Keratinocyte (primary cell): ENCODE data around the gene PIAS1. TPM values are rescaled to one million over a fixed set of nuclear protein-coding genes. Genes with fewer than 3 reads are reported as not detected.

Source experiments
- DNase-seq: peaks from one replicate; pipeline ENCODE4 v3.0.0-alpha.2; 2011; ENCODE audit warnings: low read depth, missing footprints, low spot score
- FAIRE-seq: peaks from 2 replicates; lab custom pipeline; 2011; peaks lifted over from hg19 to GRCh38; lab: Jason Lieb, UNC
- H2AFZ ChIP-seq: 2 replicates; pipeline ENCODE4 v1.6.0; 2012; ENCODE audit warnings: low read length, control low read depth, inconsistent platforms; ENCODE audit not compliant: control insufficient read depth
- H3K27ac ChIP-seq: 2 replicates; pipeline ENCODE4 v1.5.1; 2011; ENCODE audit warnings: low read length; ENCODE audit not compliant: control insufficient read depth, insufficient read depth
- H3K27me3 ChIP-seq: 3 replicates; pipeline ENCODE4 v1.6.0; 2011; ENCODE audit warnings: low read length; ENCODE audit not compliant: control insufficient read depth, insufficient read depth; ENCODE audit errors: extremely low read depth
- H3K36me3 ChIP-seq, 2 experiments: 2 replicates in 1 of 2; 3 replicates in 1 of 2; pipeline ENCODE4 v1.5.1; 2011; ENCODE audit warnings: low read length in 2 of 2, mild to moderate bottlenecking in 1 of 2; ENCODE audit not compliant: control insufficient read depth in 2 of 2, insufficient read depth in 2 of 2; ENCODE audit errors: extremely low read depth in 1 of 2
- H3K4me1 ChIP-seq: 3 replicates; pipeline ENCODE4 v1.5.1; 2011; ENCODE audit warnings: low read length; ENCODE audit not compliant: control insufficient read depth, insufficient read depth; ENCODE audit errors: extremely low read depth
- H3K4me2 ChIP-seq: 3 replicates; pipeline ENCODE4 v1.6.0; 2011; ENCODE audit warnings: low read depth, low read length; ENCODE audit not compliant: control insufficient read depth, insufficient read depth; ENCODE audit errors: extremely low read depth
- H3K4me3 ChIP-seq, 3 experiments: fragments of 200-600 bp in 1 of 3; sonication (generic) in 1 of 3; 2 replicates in 2 of 3; 3 replicates in 1 of 3; pipeline ENCODE4 v1.5.1; 2011 to 2016; ENCODE audit warnings: low read length in 3 of 3, mild to moderate bottlenecking in 3 of 3, control low read depth in 2 of 3, inconsistent platforms in 1 of 3, low read depth in 1 of 3, mixed read lengths in 1 of 3, mixed run types in 1 of 3, moderate library complexity in 1 of 3; ENCODE audit not compliant: control insufficient read depth in 2 of 3, insufficient read depth in 2 of 3; ENCODE audit errors: extremely low read depth in 1 of 3
- H3K79me2 ChIP-seq: 2 replicates; pipeline ENCODE4 v1.6.0; 2012; ENCODE audit warnings: low read length; ENCODE audit not compliant: control insufficient read depth, insufficient read depth
- H3K9ac ChIP-seq: 3 replicates; pipeline ENCODE4 v1.6.0; 2011; ENCODE audit warnings: low read length; ENCODE audit not compliant: control insufficient read depth, insufficient read depth; ENCODE audit errors: extremely low read depth
- H3K9me1 ChIP-seq: 3 replicates; pipeline ENCODE4 v1.6.0; 2011; ENCODE audit warnings: low read length; ENCODE audit not compliant: control insufficient read depth, insufficient read depth; ENCODE audit errors: extremely low read depth
- H3K9me3 ChIP-seq: 2 replicates; pipeline ENCODE4 v1.5.1; 2012; ENCODE audit warnings: low read depth, low read length; ENCODE audit not compliant: control insufficient read depth
- H4K20me1 ChIP-seq: 3 replicates; pipeline ENCODE4 v1.6.0; 2011; ENCODE audit warnings: low read length; ENCODE audit not compliant: control insufficient read depth, insufficient read depth; ENCODE audit errors: extremely low read depth
- EZH2 ChIP-seq: IDR thresholded peaks from one replicate; pipeline ENCODE4 v1.6.1; 2012; ENCODE audit warnings: inconsistent platforms, mild to moderate bottlenecking, low read length, moderate library complexity
- dilution Hi-C: fragments of 300-500 bp; cut with MboI; formaldehyde crosslinking; loops from one replicate; pipeline ENCODE4 v1.7.0; 2020; ENCODE audit warnings: low sequenced_read_pairs; ENCODE audit not compliant: extremely low pct_ligation_motif_present
- polyA plus RNA-seq, 5 experiments: library from polyadenylated mRNA; depleted of rRNA in 3 of 5; stranded (reverse) in 3 of 5; stranded (forward) in 1 of 5; unstranded in 1 of 5; fragments of >200 nt; gene quantifications; 1 replicate in 1 of 5; 2 replicates in 3 of 5; 3 replicates in 1 of 5; pipeline versions ENCODE4 v1.2.1 to v1.2.3, GENCODE V29; 2011 to 2012; ENCODE audit warnings: missing spikeins in 2 of 5, low read depth in 1 of 5, low replicate concordance in 1 of 5
- TF ChIP-seq, protein P1 (sequence below), 3 experiments: IDR thresholded peaks in 1 of 3; conservative IDR thresholded peaks in 1 of 3; optimal IDR thresholded peaks in 1 of 3; 2 replicates in 2 of 3; 3 replicates in 1 of 3; pipeline versions ENCODE3 to v1.5.1; 2011; ENCODE audit warnings: low read length in 3 of 3, mild to moderate bottlenecking in 3 of 3, moderate library complexity in 2 of 3, control low read depth in 1 of 3, inconsistent platforms in 1 of 3; ENCODE audit not compliant: insufficient read depth in 2 of 3; ENCODE audit errors: extremely low read depth in 1 of 3

PIAS1 gene
- polyA plus RNA-seq, 1 donor (not counting 4 experiments of a cell fraction or from before 2014, with no cell fraction given): 58.2 TPM

DNA sequence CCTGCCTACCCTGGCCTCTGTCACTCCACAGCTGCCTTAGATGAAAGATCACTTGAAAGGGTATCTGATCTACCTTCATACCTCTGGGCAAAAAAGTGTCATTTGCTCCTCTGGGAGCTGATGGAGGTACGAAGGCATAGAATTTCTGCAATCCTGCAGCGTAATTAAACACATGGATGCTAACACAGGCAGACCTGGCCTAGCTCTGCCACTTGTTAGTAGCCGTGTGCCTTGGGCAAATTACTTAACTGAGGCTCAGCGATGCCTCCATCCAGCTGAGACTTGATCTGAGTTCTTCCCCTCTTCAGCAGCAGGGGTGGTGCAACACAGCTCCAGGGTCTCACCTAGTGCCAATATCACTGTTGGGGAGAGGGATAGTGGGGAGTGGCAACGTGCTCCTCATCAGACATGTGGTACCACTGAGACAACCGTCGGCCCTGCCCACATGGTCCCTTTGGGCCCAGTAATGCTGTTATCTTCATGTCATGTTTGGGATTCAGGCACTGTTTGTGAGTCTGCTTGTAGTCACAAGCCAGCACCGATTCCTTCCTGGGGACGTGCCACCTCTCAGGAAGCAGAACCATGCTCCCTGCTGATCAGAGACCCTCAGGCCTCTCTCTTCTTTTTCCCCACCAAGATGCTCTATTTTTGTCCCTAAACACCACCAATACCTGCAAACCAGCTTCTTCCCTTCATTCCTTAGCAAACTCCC lies 34.1 kb upstream of the PIAS1 start:
- H3K4me3 ChIP-seq: no peak overlapping the region
- H3K4me2 ChIP-seq: no peak overlapping the region
- H3K9ac ChIP-seq: no peak overlapping the region
- no peaks in the 10 kb centered on the region for H3K9me1 ChIP-seq
- no peaks in the 10 kb centered on the region for H3K36me3 ChIP-seq
- H3K79me2 ChIP-seq: no peaks in the 10 kb centered on the region
- no peaks in the 10 kb centered on the region for H3K9me3 ChIP-seq
- FAIRE-seq (no peak), DNase-seq (no peak)
- no peak for TF ChIP-seq EZH2
- TF ChIP-seq, protein P1, sequence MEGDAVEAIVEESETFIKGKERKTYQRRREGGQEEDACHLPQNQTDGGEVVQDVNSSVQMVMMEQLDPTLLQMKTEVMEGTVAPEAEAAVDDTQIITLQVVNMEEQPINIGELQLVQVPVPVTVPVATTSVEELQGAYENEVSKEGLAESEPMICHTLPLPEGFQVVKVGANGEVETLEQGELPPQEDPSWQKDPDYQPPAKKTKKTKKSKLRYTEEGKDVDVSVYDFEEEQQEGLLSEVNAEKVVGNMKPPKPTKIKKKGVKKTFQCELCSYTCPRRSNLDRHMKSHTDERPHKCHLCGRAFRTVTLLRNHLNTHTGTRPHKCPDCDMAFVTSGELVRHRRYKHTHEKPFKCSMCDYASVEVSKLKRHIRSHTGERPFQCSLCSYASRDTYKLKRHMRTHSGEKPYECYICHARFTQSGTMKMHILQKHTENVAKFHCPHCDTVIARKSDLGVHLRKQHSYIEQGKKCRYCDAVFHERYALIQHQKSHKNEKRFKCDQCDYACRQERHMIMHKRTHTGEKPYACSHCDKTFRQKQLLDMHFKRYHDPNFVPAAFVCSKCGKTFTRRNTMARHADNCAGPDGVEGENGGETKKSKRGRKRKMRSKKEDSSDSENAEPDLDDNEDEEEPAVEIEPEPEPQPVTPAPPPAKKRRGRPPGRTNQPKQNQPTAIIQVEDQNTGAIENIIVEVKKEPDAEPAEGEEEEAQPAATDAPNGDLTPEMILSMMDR (optimal IDR thresholded peaks at IDR 0.05 in 1 of 3, IDR thresholded peaks at IDR 0.05 in 1 of 3, conservative IDR thresholded peaks at IDR 0.05 in 1 of 3; ENCODE audit: extremely low read depth in 1 of 3, insufficient read depth in 2 of 3, low read length in 3 of 3): no peak
- H4K20me1 ChIP-seq: no peaks in the 10 kb centered on the region
- no peak overlapping the region for H2AFZ ChIP-seq
- H3K27me3 ChIP-seq: no peaks in the 10 kb centered on the region
- dilution Hi-C loops: no loop called here
- no peak overlapping the region for H3K27ac ChIP-seq
- H3K4me1 ChIP-seq: no peaks in the 10 kb centered on the region

DNA sequence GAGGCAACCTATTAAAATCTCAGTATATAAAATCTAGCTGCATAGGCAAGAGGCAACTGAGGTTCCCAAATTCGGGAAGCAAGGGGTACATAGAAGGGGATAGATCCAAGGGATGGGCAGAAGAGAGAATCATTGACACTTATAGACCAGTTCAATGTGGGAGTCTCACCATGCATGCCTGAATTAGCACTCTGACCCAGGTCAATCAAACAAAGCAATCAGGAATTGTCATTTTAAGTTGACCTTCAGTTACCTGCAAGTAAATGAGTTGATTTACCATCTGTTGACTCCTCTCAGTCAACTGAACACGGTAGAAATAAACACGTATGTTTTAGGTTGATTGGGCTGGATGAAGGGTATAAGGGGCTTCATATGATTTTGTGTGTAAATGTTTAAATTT lies 33.4 kb upstream of the PIAS1 start:
- H4K20me1 ChIP-seq: no peaks in the 10 kb centered on the region
- no peaks in the 10 kb centered on the region for H3K9me3 ChIP-seq
- DNase-seq (no peak), FAIRE-seq (no peak)
- dilution Hi-C loops: no loop called here
- no peaks in the 10 kb centered on the region for H3K4me1 ChIP-seq
- no peaks in the 10 kb centered on the region for H3K27me3 ChIP-seq
- H3K9ac ChIP-seq: no peak overlapping the region
- no peaks in the 10 kb centered on the region for H3K9me1 ChIP-seq
- H3K27ac ChIP-seq: no peak overlapping the region
- H3K4me2 ChIP-seq: no peak overlapping the region
- H3K79me2 ChIP-seq: no peaks in the 10 kb centered on the region
- TF ChIP-seq, protein P1 (optimal IDR thresholded peaks at IDR 0.05 in 1 of 3, IDR thresholded peaks at IDR 0.05 in 1 of 3, conservative IDR thresholded peaks at IDR 0.05 in 1 of 3; ENCODE audit: extremely low read depth in 1 of 3, insufficient read depth in 2 of 3, low read length in 3 of 3): no peak
- no peak for TF ChIP-seq EZH2
- no peak overlapping the region for H2AFZ ChIP-seq
- no peak overlapping the region for H3K4me3 ChIP-seq
- no peaks in the 10 kb centered on the region for H3K36me3 ChIP-seq
